DMS53 treated with DMSO at 0.1 percent for 48 hours (cell line): Measurements from ENCODE around the gene ZNF749.
"Not testable (repeated sequence)": the region's sequence is repeated elsewhere in the genome, so short reads cannot be mapped to it uniquely, and the experiment has no call there.

Experiments
- DNase-seq: peaks from one replicate; lab custom pipeline; 2025; ENCODE audit not compliant: unreplicated experiment; lab: John Stamatoyannopoulos, UW

Gene ZNF749

GRCh38 chr19:57465680-57466381 is 30.7 kb downstream of the ZNF749 start:
- peak; percentile 31 for DNase-seq

GRCh38 chr19:57466489-57466888 is 31.4 kb downstream of the ZNF749 start:
- DNase-seq = no peak

- DNase-seq = no peak
Observed at GRCh38 chr19:57473646-57474045, 38.5 kb downstream of the ZNF749 start.

- DNase-seq = peak; percentile 95
Observed at GRCh38 chr19:57477191-57478008, 42.3 kb downstream of the ZNF749 start, which contains the start of gene ZNF772. TSS of gene ZNF772 (minus strand) at chr19:57477566. CDS start at chr19:57477309, 257 bp downstream.

GRCh38 chr19:57487477-57488298 is 52.6 kb downstream of the ZNF749 start, which contains the start of gene ZNF419:
TSS of gene ZNF419 (plus strand) at chr19:57487750. CDS start at chr19:57487951, 201 bp downstream.
- peak; percentile 85 for DNase-seq

GRCh38 chr19:57488299-57488644 is 53.1 kb downstream of the ZNF749 start:
- DNase-seq = not testable (repeated sequence)
